ENCODE results near the gene KCNIP3.
A peak's percentile ranks its signal among the peaks of the same experiment; 100 is the strongest.

KCNIP3 gene

DNA sequence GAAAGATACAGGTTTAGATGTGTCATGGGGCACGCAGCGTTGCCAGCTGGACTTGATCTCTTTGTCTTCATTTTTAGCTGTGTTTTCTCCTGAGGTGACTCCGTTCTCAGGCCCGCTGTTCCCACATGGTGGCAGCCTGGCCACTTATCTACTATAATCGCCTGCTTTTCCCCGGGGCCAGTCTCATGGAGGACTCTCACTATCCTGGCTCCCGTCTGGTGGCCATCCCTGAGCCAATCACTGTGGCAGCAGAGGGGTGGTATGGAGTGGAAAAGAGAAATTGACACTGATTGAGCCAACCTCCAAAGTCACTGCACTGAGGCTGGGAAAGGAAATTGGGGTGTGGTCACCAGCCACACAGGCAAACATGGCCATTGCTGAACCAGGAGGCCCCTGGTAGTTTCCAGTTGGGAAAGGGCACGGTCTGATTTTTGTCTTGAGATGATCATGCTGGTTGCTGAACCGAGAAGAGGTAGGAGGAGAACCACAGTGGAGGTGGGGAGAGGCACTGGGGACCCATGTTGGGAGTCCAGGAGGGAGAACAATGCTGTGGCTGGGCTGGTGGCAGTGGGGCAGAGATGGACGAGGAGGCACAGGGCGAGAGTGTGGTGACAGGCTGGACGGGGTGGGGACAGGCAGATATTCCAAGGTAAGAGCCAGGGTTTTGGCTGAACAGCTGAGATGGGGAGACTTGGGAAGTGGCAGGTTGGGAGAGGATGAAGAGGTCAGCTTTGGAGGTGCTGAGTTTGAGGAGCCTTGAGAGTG lies 45.6 kb downstream of the KCNIP3 start:
- CTCF ChIA-PET, result no interaction called here
- POLR2A ChIA-PET, result no interaction called here
- no peak for DNase-seq (ENCODE audit: extremely low spot score)
- TF ChIP-seq FOXM1 (IDR thresholded peaks at IDR 0.05; ENCODE audit: borderline replicate concordance) (no peak), NFRKB (IDR thresholded peaks at IDR 0.05) (no peak), ZNF384 (IDR thresholded peaks at IDR 0.05) (no peak), ARNT (IDR thresholded peaks at IDR 0.05) (no peak), FOXK2 (IDR thresholded peaks at IDR 0.05) (no peak), SUZ12 (IDR thresholded peaks at IDR 0.05) (no peak)
- TF ChIP-seq, protein P1, sequence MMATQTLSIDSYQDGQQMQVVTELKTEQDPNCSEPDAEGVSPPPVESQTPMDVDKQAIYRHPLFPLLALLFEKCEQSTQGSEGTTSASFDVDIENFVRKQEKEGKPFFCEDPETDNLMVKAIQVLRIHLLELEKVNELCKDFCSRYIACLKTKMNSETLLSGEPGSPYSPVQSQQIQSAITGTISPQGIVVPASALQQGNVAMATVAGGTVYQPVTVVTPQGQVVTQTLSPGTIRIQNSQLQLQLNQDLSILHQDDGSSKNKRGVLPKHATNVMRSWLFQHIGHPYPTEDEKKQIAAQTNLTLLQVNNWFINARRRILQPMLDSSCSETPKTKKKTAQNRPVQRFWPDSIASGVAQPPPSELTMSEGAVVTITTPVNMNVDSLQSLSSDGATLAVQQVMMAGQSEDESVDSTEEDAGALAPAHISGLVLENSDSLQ (IDR thresholded peaks at IDR 0.05), result no peak

DNA sequence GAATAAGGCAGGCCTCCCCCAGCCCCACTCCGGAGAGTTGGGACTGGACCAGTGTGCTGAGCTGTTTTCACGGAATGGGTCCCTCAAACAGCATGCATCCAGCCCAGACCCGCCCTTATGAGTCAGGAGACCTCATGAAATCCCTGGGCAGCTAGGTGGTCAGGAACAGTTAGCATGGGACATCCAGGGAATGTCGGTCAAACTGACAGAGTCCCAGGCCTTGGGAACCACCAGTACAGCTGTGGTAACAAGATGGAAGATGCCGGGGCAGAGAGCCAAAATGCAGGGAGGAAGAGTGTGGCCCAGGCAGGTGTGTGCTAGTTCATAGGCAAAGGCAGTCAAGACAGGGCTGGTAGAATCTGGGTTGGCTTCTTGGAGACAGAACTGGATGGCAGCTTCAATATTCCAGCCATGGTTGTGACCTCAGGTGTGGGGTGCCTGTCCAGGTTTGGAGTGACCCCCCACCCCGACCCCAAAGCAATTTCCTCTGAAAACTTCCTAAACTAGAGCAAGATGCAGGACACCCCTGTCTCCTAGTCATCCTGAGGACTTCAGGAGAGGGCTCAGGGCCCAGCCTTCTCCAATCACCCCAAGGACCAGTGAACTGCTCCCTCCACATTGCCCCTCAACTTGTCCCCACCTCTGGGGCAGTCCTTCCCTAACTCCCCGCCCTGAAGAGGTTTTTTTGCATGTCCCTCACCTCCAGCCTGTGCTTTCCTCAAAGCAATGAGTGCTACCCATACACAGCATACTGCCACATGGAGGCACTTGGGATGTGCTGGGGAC lies 46.5 kb downstream of the KCNIP3 start:
- ChIA-PET CTCF (no interaction called here), POLR2A (interaction anchor here (1.9 kb wide), 1 partner anchor 59 kb away, joined by 10 read pairs; the partner anchor contains the start of gene FAHD2A)
- TF ChIP-seq SUZ12 (IDR thresholded peaks at IDR 0.05) (no peak), TARDBP (IDR thresholded peaks at IDR 0.05) (no peak), CTBP1 (IDR thresholded peaks at IDR 0.05; ENCODE audit: borderline replicate concordance) (no peak), ARNT (IDR thresholded peaks at IDR 0.05) (no peak), HDGF (IDR thresholded peaks at IDR 0.05; ENCODE audit: borderline replicate concordance) (no peak), BHLHE40 (IDR thresholded peaks at IDR 0.05; ENCODE audit: borderline replicate concordance) (no peak), L3MBTL2 (conservative IDR thresholded peaks at IDR 0.05) (no peak), FOXK2 (IDR thresholded peaks at IDR 0.05) (no peak), SP1 (IDR thresholded peaks at IDR 0.05) (no peak), ELF4 (IDR thresholded peaks at IDR 0.05) (no peak), FOXA1 (IDR thresholded peaks at IDR 0.05) (no peak), LEF1 (IDR thresholded peaks at IDR 0.05; ENCODE audit: borderline replicate concordance) (no peak), NFRKB (IDR thresholded peaks at IDR 0.05) (no peak), FOXM1 (IDR thresholded peaks at IDR 0.05; ENCODE audit: borderline replicate concordance) (no peak), ZNF384 (IDR thresholded peaks at IDR 0.05) (no peak)
- TF ChIP-seq, protein P1 (IDR thresholded peaks at IDR 0.05), result no peak
- DNase-seq (ENCODE audit: extremely low spot score), result no peak

DNA sequence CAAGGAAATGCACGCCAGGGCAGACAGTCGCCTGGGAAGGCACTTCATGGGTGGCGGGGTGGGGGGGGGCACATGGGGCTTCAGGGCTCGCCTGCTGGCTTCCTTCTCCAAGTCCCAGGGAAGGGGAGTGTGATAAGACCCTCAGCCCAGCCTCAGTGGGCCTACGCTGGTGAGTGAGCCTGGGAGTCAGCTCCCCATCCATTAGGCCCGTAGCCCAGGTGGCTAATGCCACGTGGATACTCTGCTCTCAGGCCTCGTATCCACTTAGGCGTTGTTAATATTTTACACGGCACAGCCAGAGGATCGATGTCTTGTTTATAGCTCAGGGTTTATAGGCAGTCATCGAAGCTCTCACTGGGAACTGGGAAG lies 47.1 kb downstream of the KCNIP3 start:
- DNase-seq (ENCODE audit: extremely low spot score), result no peak
- TF ChIP-seq SUZ12 (IDR thresholded peaks at IDR 0.05) (no peak), BHLHE40 (IDR thresholded peaks at IDR 0.05; ENCODE audit: borderline replicate concordance) (no peak), CTBP1 (IDR thresholded peaks at IDR 0.05; ENCODE audit: borderline replicate concordance) (no peak), L3MBTL2 (conservative IDR thresholded peaks at IDR 0.05) (no peak), NFRKB (IDR thresholded peaks at IDR 0.05) (no peak), SP1 (IDR thresholded peaks at IDR 0.05) (no peak), HDGF (IDR thresholded peaks at IDR 0.05; ENCODE audit: borderline replicate concordance) (no peak), FOXA1 (IDR thresholded peaks at IDR 0.05) (no peak), ZNF384 (IDR thresholded peaks at IDR 0.05) (no peak), LEF1 (IDR thresholded peaks at IDR 0.05; ENCODE audit: borderline replicate concordance) (no peak), FOXK2 (IDR thresholded peaks at IDR 0.05) (no peak), TARDBP (IDR thresholded peaks at IDR 0.05) (no peak), FOXM1 (IDR thresholded peaks at IDR 0.05; ENCODE audit: borderline replicate concordance) (no peak), ARNT (IDR thresholded peaks at IDR 0.05) (no peak), ELF4 (IDR thresholded peaks at IDR 0.05) (no peak)
- TF ChIP-seq, protein P1 (IDR thresholded peaks at IDR 0.05), result no peak
- POLR2A ChIA-PET, result interaction anchor here (1.9 kb wide), 1 partner anchor 59 kb away, joined by 10 read pairs; the partner anchor contains the start of gene FAHD2A
- CTCF ChIA-PET, result no interaction called here

DNA sequence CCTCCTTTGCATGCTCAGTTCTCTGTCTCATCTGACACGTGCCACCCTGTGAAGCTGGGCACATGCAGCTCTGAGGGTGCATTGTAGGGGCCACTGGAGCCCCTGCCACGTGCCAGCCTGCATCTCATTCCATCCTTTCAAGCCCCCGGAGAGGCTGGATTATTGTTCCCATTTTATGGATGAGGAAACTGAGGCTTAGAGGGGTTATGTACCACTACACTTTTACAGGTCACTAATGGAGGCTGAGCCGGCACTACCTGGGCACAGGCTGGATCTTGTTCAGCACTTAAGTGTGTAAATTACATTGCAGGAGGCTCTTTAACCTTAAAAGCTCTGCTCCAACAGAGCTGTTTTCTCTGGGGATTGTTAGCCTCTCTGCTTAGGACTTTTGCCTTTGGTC lies 47.5 kb downstream of the KCNIP3 start:
- CTCF ChIA-PET, result interaction anchor here (0.9 to 1.6 kb wide), 8 partner anchors 10 to 391 kb away, joined by 3 to 12 read pairs (median 6); no protein-coding TSS in a partner anchor
- POLR2A ChIA-PET, result interaction anchor here (0.8 to 1.9 kb wide), 4 partner anchors 7 to 113 kb away, joined by 3 to 10 read pairs (median 4); partner anchors contain the start of gene FAHD2A
- TF ChIP-seq FOXM1 (IDR thresholded peaks at IDR 0.05; ENCODE audit: borderline replicate concordance), result no peak
- TF ChIP-seq L3MBTL2 (conservative IDR thresholded peaks at IDR 0.05), result no peak
- TF ChIP-seq NFRKB (IDR thresholded peaks at IDR 0.05), result no peak
- no peak for TF ChIP-seq SP1 (IDR thresholded peaks at IDR 0.05)
- no peak for TF ChIP-seq CTBP1 (IDR thresholded peaks at IDR 0.05; ENCODE audit: borderline replicate concordance)
- TF ChIP-seq FOXA1 (IDR thresholded peaks at IDR 0.05), result no peak
- no peak for DNase-seq (ENCODE audit: extremely low spot score)

DNA sequence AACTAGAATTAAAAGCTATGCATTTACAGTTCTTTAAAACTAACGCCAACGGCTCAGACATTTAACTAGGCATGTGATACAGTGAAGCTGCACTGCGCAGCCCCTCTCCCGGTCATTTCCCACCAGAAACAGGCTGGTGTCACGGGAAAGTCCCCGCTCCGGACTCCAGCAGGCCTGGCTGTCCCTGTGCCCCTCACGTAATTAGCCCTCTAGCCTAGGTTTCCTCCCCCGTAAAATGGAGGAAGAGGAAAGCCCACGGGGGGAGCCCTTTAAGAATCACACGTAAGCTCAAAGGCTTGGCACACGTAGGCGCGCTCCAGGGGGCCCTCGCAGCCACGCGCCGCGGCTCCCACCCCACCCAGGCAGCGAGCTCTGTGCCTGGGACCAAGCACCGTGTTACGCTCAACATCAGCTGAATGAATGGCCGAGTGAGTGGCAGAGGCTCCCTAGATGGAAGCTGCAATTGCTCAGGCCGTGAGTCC lies 48.0 kb downstream of the KCNIP3 start:
- ChIA-PET CTCF (interaction anchor here (0.6 to 1.6 kb wide), 15 partner anchors 9 to 390 kb away, joined by 3 to 12 read pairs (median 5); no protein-coding TSS in a partner anchor), POLR2A (interaction anchor here (0.8 to 1.9 kb wide), 4 partner anchors 8 to 113 kb away, joined by 3 to 10 read pairs (median 4); partner anchors contain the start of gene FAHD2A)
- DNase-seq (ENCODE audit: extremely low spot score), result peak; percentile 24
- TF ChIP-seq ELF4 (IDR thresholded peaks at IDR 0.05), result no peak
